ENCODE data around the gene TAP1. TPM values are rescaled to one million over a fixed set of nuclear protein-coding genes. Genes with fewer than 3 reads are reported as not detected.

The TAP1 gene
- total and polyA plus RNA-seq, 9 of the 15 experiments (the other 6 are each of a cell fraction or from before 2014, with no cell fraction given), result 1.3 to 6.0 (median 4.2) TPM

- TF ChIP-seq HOMEZ (CRISPR knock-in tag; IDR thresholded peaks at IDR 0.05) (no peak), BRD9 (IDR thresholded peaks at IDR 0.05; ENCODE audit: low read depth, partially characterized antibody) (no peak), BMI1 (IDR thresholded peaks at IDR 0.05; ENCODE audit: low read length) (no peak), ZNF165 (CRISPR knock-in tag; IDR thresholded peaks at IDR 0.05; ENCODE audit: borderline replicate concordance) (no peak), ZNF780A (CRISPR knock-in tag; IDR thresholded peaks at IDR 0.05) (no peak), BRF1 (IDR thresholded peaks at IDR 0.05; ENCODE audit: borderline replicate concordance, extremely low read depth, insufficient read length) (no peak), ARID3A (IDR thresholded peaks at IDR 0.05; ENCODE audit: borderline replicate concordance, low read depth, low read length) (no peak), SAFB2 (IDR thresholded peaks at IDR 0.05; ENCODE audit: borderline replicate concordance, low read depth, low read length, severe bottlenecking) (no peak), FUS (optimal IDR thresholded peaks at IDR 0.05; ENCODE audit: low read depth, low read length) (peak; percentile 54), ZNF561 (CRISPR knock-in tag; conservative IDR thresholded peaks at IDR 0.05) (no peak), ZNF584 (CRISPR knock-in tag; IDR thresholded peaks at IDR 0.05; ENCODE audit: low read depth) (no peak), ZNF134 (CRISPR knock-in tag; conservative IDR thresholded peaks at IDR 0.05) (no peak), THRA (IDR thresholded peaks at IDR 0.05) (no peak), PHF8 (IDR thresholded peaks at IDR 0.05; ENCODE audit: borderline replicate concordance, low read length) (peak; percentile 80; the same call in 1 of the 2 replicates), HINFP (tag; conservative IDR thresholded peaks at IDR 0.05; ENCODE audit: low read depth) (no peak), ZNF277 (CRISPR knock-in tag; IDR thresholded peaks at IDR 0.05; ENCODE audit: borderline replicate concordance) (no peak), MAFF (IDR thresholded peaks at IDR 0.05; ENCODE audit: low read length) (no peak)
These were observed at the start of gene TAP1, which contains the start of gene PSMB9 (continued) for GRCh38 chr6:32853541-32854375.

Data from K562 (cell line).